Activated naive CD4-positive, alpha-beta T cell treated with anti-CD3 and anti-CD28 coated beads, Interleukin-2, amount 10 ng/mL, durations not matched to agents 7 days and 5 days (primary cell): ENCODE data around the gene MED27.

Experiments used
- CTCF ChIA-PET: fragments of 350-600 bp; sonication (Branson Sonifier 250); formaldehyde crosslinking; loops from one replicate; lab custom pipeline; 2021; ENCODE audit warnings: antibody characterized with exemption; lab: Charles Lee
- DNase-seq: peaks from one replicate; pipeline ENCODE4 v3.0.0-alpha.2; 2020
- H3K27ac Mint-ChIP-seq: one replicate; pipeline ENCODE4 v1.8.0; 2021; ENCODE audit warnings: mild to moderate bottlenecking, moderate library complexity, mixed read lengths
- H3K27me3 Mint-ChIP-seq: one replicate; pipeline ENCODE4 v1.8.0; 2021; ENCODE audit warnings: mild to moderate bottlenecking, mixed read lengths
- H3K36me3 Mint-ChIP-seq: one replicate; pipeline ENCODE4 v1.8.0; 2021; ENCODE audit warnings: mixed read lengths
- H3K4me1 Mint-ChIP-seq: one replicate; pipeline ENCODE4 v1.8.0; 2021; ENCODE audit warnings: mixed read lengths
- H3K4me3 Mint-ChIP-seq: one replicate; pipeline ENCODE4 v1.8.0; 2021; ENCODE audit warnings: mild to moderate bottlenecking, moderate library complexity, mixed read lengths
- H3K9me3 Mint-ChIP-seq: one replicate; pipeline ENCODE4 v1.8.0; 2021; ENCODE audit warnings: mixed read lengths

The MED27 gene

DNA sequence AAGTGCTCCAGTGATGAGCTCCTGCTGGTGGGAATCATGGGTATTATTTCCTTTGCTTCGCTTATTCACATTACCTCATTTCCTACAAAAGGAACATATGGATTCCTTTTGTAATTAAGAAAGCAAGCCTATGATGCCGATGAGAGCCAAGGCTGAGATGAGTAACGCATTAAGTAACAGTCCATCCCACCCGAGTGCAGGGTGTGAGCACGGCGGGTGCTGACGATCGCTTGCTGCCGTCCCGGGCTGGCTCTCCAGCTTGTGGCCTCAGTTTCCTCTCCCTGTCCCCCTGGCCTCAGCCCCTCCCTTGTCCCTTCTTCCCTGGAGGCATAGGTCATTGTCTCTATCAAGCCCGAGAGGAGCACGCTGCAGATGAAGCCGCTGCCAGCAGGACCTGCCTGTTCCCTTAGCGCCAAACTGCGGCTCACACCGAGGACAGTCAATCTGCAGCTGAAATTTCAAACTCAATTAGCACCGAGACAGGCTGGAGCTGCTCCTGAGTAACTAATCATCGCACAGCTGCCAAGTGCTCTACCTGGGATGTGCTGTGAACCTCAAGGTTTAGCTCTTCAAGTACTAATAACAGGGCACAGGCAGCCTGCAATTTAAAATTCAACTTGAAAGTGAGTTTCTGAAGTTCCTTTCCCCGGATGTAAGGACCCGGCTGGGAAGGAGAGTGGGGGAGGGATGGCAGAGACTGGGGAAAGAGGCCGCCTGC, 224.6 kb downstream of the MED27 start:
- DNase-seq = no peak
- H3K27ac Mint-ChIP-seq = no peak overlapping the region
- no peaks in the 10 kb centered on the region for H3K36me3 Mint-ChIP-seq
- H3K9me3 Mint-ChIP-seq = no peaks in the 10 kb centered on the region
- H3K27me3 Mint-ChIP-seq = peaks cover 3% of the 10 kb centered on the region
- no peaks in the 10 kb centered on the region for H3K4me1 Mint-ChIP-seq
- CTCF ChIA-PET = interaction anchor here (1.0 kb wide), 1 partner anchor 381 kb away, joined by 3 read pairs; no protein-coding TSS in a partner anchor
- no peak overlapping the region for H3K4me3 Mint-ChIP-seq

DNA sequence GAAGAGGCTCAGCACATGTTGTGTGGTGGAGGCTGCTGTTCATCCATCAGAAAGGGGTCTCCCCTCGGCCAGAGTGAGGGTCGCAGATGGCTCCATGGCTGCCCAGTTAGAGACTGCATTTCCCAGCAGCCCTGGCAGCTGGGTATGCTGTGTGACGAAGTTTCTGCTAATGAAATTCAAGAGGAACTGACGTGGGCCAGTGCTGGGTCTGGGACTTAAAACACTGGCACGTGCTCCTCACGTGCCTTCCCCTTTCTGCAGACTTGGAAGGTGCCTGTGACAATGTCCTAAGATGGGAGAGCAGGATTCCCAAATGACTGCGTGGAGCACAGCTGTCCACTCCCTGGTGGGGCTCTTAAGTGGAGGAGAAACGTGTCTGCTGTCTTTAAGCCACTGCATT, 225.3 kb downstream of the MED27 start:
- DNase-seq = no peak
- Mint-ChIP-seq H3K4me1 (no peaks in the 10 kb centered on the region), H3K27me3 (peaks cover 3% of the 10 kb centered on the region), H3K9me3 (no peaks in the 10 kb centered on the region), H3K36me3 (no peaks in the 10 kb centered on the region), H3K27ac (no peak overlapping the region), H3K4me3 (no peak overlapping the region)
- CTCF ChIA-PET = no interaction called here

DNA sequence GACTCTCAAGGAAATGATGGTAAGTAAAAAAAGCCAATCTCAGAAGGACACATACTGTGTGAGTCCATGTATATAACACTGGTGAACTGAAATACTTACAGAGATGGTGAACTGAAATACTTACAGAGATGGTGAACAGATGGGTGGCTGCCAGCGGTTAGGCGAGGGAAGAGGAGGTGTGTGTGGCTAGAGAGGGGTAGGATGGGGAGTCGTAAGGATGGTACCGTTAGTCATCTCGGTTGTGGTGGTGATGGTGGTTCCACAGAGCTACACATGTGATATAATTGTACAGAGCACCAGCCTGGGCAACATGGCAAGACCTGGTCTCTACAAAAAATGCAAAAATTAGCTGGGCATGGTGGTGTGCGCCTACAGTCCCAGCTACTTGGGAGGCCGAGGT, 226.2 kb downstream of the MED27 start:
- CTCF ChIA-PET = no interaction called here
- no peak for DNase-seq
- H3K36me3 Mint-ChIP-seq = no peaks in the 10 kb centered on the region
- H3K27ac Mint-ChIP-seq = no peak overlapping the region
- H3K4me1 Mint-ChIP-seq = no peaks in the 10 kb centered on the region
- H3K4me3 Mint-ChIP-seq = no peak overlapping the region
- no peaks in the 10 kb centered on the region for H3K9me3 Mint-ChIP-seq
- H3K27me3 Mint-ChIP-seq = peaks cover 3% of the 10 kb centered on the region

DNA sequence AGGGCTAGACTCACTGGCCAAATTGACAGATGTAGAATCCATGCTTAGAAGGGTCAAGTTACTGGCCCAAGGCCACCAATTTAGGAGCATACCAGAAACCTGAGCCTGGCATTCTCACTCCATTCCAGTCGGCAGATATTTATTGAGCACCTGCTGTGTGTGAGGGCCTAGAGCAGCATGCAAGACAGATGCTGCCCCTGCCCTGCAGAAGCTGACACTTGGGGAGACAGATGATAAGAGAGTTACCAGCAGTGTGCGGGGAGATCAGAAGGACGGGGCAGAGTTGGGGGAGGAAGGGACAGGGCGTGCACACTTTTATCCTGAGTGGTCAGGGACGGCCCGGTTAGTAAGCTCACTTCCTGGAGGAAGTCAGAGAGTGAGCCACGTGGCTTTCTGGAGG, 228.3 kb downstream of the MED27 start:
- peaks cover 7% of the 10 kb centered on the region for H3K27me3 Mint-ChIP-seq
- CTCF ChIA-PET = no interaction called here
- H3K27ac Mint-ChIP-seq = no peak overlapping the region
- H3K9me3 Mint-ChIP-seq = peaks cover 6% of the 10 kb centered on the region
- H3K4me3 Mint-ChIP-seq = no peak overlapping the region
- no peak for DNase-seq
- H3K4me1 Mint-ChIP-seq = no peaks in the 10 kb centered on the region
- no peaks in the 10 kb centered on the region for H3K36me3 Mint-ChIP-seq

DNA sequence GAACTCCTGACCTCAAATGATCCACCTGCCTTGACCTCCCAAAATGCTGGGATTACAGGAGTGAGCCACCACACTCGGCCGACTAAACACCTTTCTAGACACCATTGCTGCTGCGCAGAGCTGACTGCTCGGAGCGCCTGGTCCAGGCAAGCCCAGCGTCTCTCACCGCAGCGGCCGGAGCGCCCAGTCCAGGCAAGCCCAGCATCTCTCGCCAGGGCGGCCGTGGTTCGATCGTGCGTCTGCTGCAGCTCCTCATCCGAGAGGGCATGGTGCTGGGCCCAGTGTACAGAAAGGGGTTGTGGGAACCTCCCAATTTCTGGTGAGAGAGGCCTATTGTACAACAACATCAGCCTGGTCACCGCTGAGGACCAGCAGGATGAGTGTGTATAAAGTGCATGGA, 230.3 kb downstream of the MED27 start:
- no peak overlapping the region for H3K4me3 Mint-ChIP-seq
- H3K4me1 Mint-ChIP-seq = peaks cover 6% of the 10 kb centered on the region
- peaks cover 6% of the 10 kb centered on the region for H3K9me3 Mint-ChIP-seq
- CTCF ChIA-PET = no interaction called here
- H3K27ac Mint-ChIP-seq = no peak overlapping the region
- DNase-seq = no peak
- H3K36me3 Mint-ChIP-seq = no peaks in the 10 kb centered on the region
- H3K27me3 Mint-ChIP-seq = peaks cover 18% of the 10 kb centered on the region

DNA sequence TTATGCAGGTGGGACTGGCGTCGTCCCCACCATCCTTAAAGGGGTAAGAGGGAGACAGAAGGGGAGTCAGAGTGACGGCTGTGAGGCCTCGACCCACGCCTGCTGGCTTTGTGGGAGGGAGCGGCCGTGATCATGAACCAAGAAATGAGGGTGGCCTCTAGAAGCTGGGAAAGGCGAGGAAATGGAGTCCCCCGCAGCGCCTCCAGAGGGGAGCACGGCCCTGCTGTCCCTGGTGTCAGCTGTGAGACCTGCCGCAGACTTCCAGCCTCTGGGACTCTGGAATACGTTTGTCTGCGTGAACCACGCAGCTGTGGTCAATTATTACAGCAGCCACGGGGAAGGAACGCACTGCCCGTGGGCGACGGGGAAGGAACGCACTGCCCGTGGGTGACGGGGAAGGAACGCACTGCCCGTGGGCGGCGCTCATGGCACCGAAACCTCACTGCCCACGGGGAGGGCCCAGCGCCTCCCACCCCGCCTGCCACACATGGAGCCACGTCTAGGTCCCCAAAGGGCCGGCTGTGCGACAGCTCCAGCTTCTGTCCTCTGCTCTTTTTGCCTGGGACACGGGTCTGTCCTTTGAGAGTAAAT, 231.0 kb downstream of the MED27 start:
- peaks cover 6% of the 10 kb centered on the region for H3K4me1 Mint-ChIP-seq
- CTCF ChIA-PET = no interaction called here
- H3K36me3 Mint-ChIP-seq = no peaks in the 10 kb centered on the region
- H3K27me3 Mint-ChIP-seq = peaks cover 24% of the 10 kb centered on the region
- H3K4me3 Mint-ChIP-seq = no peak overlapping the region
- peaks cover 6% of the 10 kb centered on the region for H3K9me3 Mint-ChIP-seq
- no peak overlapping the region for H3K27ac Mint-ChIP-seq
- no peak for DNase-seq

DNA sequence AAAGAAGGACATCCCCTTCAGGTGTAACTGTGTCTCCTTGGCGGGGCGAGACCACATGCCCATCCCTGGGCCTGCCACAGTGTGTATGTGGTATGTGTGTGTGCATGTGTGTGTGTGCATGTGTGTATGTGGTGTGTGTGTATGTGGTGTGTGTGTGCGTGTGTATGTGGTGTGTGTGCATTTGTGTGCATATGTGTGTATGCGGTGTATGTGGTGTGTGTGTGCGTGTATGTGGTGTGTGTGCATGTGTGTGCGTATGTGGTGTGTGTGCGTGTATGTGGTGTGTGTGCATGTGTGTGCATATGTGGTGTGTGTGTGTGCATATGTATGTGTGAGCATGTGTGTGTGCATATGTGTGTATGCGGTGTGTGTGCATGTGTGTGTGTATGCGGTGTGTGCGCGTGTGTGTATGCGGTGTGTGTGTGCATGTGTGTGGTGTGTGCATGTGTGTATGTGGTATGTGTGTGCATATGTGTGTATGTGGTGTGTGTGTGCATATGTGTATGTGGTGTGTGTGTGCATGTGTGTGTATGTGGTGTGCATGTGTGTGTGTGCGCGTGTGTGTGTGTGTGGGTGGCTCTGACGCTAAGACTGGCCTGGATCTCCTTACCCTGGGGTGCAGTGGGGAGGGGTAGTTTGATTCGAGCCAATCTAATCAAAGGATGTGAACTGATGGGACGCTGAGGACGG, 231.9 kb downstream of the MED27 start:
- H3K27ac Mint-ChIP-seq = no peak overlapping the region
- DNase-seq = no peak
- CTCF ChIA-PET = no interaction called here
- H3K9me3 Mint-ChIP-seq = peaks cover 6% of the 10 kb centered on the region
- H3K36me3 Mint-ChIP-seq = no peaks in the 10 kb centered on the region
- H3K27me3 Mint-ChIP-seq = peaks cover 24% of the 10 kb centered on the region
- H3K4me1 Mint-ChIP-seq = peaks cover 6% of the 10 kb centered on the region
- H3K4me3 Mint-ChIP-seq = no peak overlapping the region

DNA sequence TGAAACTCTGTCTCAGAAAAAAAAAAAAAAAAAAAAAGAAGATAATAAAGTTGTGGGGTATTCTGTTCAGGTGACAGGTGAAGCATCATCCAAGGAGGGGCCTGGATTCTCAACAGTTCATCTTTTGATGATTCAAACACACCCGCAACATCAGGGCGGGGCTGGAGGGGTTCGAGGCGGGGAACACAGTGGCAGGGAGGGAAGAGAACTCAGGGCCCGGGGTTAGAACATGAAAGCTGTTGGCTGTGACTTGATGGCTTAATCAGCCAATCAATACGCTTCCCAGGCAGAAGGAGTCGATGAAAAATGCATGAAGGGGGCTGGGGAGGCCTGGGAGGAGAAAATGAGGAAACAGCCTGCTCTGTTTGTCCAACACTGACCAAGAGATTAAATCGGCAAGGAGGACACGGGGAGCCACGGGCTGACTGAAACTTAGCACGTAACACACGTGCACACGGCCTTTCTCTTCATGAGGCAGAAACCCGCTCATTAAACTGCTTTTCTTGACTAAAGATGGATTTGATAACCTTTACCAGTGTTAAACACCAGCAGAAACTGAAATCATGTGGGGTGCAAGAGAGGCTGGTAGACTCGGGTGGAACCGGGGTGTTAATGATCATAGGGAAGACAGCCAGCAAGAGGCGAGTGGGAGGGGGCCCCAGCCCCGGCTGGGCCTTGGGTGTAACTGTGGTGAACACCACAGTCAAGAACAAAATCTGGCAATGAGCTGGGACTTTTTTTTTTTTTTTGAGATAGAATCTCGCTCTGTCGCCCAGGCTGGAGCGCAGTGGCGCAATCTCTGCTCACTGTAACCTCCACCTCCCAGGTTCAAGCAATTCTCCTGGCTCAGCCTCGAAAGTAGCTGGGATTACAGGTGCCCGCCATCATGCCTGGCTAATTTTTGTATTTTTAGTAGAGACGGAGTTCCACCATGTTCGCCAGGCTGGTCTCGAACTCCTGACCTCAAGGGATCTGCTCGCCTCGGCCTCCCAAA, 234.1 kb downstream of the MED27 start:
- H3K4me3 Mint-ChIP-seq = no peak overlapping the region
- CTCF ChIA-PET = no interaction called here
- H3K36me3 Mint-ChIP-seq = no peaks in the 10 kb centered on the region
- peaks cover 10% of the 10 kb centered on the region for H3K4me1 Mint-ChIP-seq
- H3K27me3 Mint-ChIP-seq = peaks cover 27% of the 10 kb centered on the region
- DNase-seq = no peak
- H3K27ac Mint-ChIP-seq = peak overlapping the region; percentile 77
- peaks cover 6% of the 10 kb centered on the region for H3K9me3 Mint-ChIP-seq

DNA sequence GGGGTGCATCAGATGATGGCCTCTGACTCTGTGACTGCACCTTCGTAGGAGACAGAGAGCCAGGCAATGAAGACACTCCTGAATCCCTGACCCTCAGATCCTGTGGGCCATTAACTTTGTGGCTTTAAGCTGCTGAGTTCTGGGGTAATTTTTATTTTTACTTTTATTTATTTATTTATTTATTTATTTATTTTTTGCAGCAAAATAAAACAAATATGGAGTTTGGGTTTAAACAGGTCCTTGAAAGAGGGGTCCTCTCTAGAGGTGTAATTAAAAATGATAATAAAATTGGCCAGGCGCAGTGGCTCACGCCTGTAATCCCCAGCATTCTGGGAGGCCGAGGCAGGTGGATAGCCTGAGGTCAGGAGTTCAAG, 234.9 kb downstream of the MED27 start:
- peaks cover 27% of the 10 kb centered on the region for H3K27me3 Mint-ChIP-seq
- peaks cover 6% of the 10 kb centered on the region for H3K9me3 Mint-ChIP-seq

DNA sequence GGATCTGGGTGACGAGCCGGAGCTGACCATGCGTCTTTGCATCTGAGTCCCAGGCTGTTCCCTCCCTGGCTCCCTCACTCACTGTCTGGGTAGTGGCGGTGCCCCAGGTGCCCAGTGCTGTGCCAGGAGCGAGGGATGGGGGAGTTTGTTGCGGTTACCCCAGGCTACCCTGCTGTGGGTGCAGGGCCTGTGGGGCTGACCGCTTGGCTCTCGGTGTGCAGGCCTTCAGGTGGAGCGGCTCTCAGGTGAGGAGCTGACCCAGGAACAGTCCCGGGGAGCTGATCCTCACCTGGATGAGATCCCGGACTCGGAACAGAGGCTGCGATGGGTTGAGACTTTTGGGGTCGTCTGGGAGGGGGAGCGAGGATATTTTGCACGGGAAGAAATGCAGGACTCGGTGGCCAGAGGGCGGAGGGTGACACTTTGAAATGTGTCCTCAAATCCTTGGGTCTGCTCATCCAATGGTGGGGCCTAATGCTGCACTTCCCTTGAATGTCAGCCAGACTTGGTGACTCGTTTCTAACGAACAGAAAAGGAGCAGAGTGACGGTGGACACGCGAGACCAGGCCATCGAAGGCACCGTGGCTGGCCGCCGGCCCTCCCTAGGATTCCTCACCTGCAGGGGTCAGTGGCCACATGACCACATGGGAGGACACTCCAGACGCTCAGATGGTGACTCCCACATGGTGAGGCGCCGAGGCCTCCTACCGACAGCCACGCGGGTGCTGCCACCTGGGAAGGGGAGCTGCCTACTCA, 235.5 kb downstream of the MED27 start:
- Mint-ChIP-seq H3K27me3 (peaks cover 33% of the 10 kb centered on the region), H3K36me3 (no peaks in the 10 kb centered on the region), H3K27ac (no peak overlapping the region), H3K4me3 (no peak overlapping the region), H3K9me3 (peaks cover 6% of the 10 kb centered on the region), H3K4me1 (peaks cover 25% of the 10 kb centered on the region)
- CTCF ChIA-PET = no interaction called here
- DNase-seq = no peak

More for the DNA sequence above, 234.9 kb downstream of the MED27 start:
- Mint-ChIP-seq H3K27ac (no peak overlapping the region), H3K4me1 (peaks cover 19% of the 10 kb centered on the region), H3K4me3 (no peak overlapping the region), H3K36me3 (no peaks in the 10 kb centered on the region)
- CTCF ChIA-PET = no interaction called here
- DNase-seq = no peak

DNA sequence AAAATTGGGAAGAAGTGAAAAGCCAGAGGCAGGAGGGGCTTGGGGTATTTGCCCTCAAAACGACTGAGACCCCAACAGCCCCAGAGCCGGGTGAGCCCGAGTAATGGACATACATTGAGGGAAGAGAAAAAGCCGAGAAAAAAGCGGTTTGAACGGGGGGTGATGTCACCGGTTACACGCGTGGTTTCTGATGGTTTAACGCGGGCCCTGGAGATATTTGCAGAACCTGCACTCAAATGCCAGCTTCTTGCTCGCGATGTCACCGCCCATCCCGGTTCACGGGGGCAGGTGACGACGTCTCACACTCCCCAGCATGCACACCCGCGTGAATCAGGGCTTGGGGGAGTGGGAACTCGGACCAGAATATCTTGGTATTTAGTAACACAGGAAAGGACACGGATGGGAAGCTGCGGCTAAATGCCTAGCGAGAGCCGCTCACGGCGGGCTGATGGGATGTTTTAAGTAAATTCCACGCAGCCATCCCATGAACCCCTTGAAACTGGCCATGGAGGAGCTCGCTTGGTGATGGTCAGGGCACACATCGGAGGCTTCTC, 237.8 kb downstream of the MED27 start:
- no peaks in the 10 kb centered on the region for H3K9me3 Mint-ChIP-seq
- DNase-seq = no peak
- H3K36me3 Mint-ChIP-seq = no peaks in the 10 kb centered on the region
- H3K27me3 Mint-ChIP-seq = peaks cover 45% of the 10 kb centered on the region
- H3K27ac Mint-ChIP-seq = no peak overlapping the region
- H3K4me3 Mint-ChIP-seq = no peak overlapping the region
- CTCF ChIA-PET = no interaction called here
- H3K4me1 Mint-ChIP-seq = peaks cover 29% of the 10 kb centered on the region

DNA sequence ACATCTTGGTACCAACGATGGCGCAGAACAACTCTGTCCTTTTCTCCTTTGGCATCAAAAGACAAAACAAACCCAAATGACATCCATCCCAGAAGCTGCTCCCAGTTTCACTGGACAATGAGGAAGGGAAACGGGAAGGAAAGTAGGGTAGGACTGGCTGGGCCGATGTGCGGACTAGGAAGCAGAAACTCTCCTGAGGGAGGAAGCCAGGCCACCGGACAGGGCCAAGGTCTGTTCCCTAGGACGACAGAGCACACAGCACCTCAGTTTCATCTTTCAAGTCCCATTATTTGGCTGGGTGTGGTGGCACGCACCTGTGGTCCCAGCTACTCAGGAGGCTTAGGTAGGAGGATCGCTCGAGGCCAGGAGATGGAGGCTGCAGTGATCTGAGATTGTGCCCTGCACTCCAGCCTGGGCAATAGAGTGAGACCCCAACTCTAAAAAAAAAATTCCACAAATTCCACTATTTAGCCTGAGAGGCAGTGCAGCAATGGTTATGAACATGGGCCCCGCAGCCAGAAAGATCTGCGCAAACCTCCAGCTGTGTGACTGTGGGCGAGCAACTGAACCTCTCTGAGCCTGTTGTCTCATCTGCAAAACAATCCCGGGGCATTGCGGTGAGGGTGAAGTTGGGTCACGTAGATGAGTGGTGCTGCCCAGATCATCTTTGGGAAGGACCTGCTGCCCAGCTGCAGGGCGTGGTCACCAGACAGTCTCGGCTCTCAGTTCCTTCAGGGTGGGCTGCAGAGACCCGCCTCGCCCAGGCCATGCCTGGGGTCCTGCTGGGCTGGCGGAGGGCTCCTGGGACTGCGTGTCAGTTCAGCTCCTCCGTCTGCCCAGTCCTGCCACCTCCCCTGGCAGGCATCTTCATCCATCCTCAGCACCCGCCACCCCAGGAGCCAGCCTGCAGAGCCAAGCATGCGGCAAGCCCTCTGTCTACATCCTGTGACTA, 238.6 kb downstream of the MED27 start:
- CTCF ChIA-PET = no interaction called here
- DNase-seq = no peak
- H3K4me3 Mint-ChIP-seq = no peak overlapping the region
- no peaks in the 10 kb centered on the region for H3K36me3 Mint-ChIP-seq
- peaks cover 29% of the 10 kb centered on the region for H3K4me1 Mint-ChIP-seq
- peaks cover 43% of the 10 kb centered on the region for H3K27me3 Mint-ChIP-seq
- no peaks in the 10 kb centered on the region for H3K9me3 Mint-ChIP-seq
- peak overlapping the region; percentile 97 for H3K27ac Mint-ChIP-seq
